GM12872 (cell line): ENCODE data around the gene CHST8.

ENCODE experiments used
- TF ChIP-seq, protein P1 (sequence below): IDR thresholded peaks from 3 replicates; pipeline ENCODE4 v1.5.1; 2011; ENCODE audit warnings: low read depth, mild to moderate bottlenecking, low read length, moderate library complexity; ENCODE audit not compliant: insufficient read depth

CHST8 gene

DNA sequence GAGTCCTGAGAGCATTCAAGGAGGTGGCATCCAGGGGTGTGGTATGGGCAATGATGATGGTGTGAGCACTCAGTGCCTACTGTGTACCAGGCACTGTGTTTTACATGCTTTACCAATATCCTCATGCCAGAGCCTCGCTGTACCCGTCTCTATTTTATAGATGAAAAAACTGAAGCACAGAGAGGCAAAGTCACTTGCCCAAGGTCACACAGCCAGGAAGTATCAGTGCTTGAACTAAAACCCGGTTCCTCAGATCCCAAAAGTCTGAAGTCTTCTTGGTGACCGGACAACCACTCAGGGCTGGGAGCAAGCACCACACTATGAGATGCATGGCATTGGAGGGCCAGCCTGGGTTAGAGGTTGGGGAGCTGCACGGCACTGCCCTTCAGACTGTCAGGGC, 84.1 kb downstream of the CHST8 start:
- TF ChIP-seq, protein P1, sequence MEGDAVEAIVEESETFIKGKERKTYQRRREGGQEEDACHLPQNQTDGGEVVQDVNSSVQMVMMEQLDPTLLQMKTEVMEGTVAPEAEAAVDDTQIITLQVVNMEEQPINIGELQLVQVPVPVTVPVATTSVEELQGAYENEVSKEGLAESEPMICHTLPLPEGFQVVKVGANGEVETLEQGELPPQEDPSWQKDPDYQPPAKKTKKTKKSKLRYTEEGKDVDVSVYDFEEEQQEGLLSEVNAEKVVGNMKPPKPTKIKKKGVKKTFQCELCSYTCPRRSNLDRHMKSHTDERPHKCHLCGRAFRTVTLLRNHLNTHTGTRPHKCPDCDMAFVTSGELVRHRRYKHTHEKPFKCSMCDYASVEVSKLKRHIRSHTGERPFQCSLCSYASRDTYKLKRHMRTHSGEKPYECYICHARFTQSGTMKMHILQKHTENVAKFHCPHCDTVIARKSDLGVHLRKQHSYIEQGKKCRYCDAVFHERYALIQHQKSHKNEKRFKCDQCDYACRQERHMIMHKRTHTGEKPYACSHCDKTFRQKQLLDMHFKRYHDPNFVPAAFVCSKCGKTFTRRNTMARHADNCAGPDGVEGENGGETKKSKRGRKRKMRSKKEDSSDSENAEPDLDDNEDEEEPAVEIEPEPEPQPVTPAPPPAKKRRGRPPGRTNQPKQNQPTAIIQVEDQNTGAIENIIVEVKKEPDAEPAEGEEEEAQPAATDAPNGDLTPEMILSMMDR = no peak

DNA sequence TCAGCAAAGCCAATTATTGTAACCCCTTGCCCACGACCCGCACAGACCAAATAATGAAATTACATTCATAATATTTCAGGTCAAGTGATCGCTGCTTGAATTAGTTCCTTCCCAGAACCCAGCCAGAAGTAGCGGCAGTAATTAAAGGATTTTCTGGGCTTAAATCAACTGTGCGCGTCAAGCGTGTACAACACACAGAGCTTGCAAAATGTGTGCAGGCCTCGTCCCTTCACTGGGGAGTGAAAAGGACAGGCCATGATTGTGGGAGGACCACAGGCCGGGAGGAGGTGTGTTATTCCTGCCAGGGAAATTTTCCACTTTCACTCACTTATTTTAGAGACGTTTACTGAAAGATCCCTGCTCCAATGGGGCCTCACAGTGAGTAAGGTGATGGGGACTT, 84.9 kb downstream of the CHST8 start:
- TF ChIP-seq, protein P1 = no peak

DNA sequence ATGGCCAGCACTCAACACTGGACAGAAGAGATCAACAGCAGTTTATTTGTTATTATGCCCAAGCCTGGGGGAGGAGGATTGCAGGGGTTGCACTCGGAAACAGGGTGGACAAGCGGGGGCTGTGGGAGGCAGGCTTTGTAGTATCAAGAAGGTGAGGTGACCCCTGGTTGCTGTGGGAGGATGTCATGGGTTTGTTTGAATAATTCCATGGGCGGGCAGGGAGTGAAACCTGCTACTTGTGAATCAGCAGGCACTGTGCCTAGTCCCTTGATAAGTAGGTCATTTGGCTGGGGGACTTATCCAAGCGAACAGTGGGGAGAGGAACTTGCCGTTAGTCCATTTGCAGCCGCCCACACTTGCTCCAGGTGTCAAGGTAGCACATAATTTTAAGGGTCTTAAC, 90.5 kb downstream of the CHST8 start:
- TF ChIP-seq, protein P1 = no peak

DNA sequence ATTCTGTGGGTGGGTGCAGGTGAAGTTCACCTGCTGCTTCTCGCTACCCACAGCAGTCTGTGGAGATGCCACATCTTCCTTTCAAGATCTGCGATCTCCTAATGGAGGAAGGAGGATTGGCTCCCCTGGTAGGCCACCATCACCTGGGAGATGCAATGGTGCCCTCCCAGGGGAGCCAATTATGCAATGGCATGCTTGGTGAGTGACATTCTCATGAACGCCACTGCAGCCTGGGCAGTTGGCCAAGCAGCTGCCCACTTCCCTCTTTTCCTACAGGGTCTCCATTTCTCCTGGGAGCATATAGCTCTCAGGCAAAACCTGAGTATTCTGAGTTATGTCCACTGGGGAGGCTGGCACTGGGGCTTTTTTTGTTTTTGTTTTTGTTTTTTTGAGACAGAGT, 91.4 kb downstream of the CHST8 start:
- TF ChIP-seq, protein P1 = no peak

DNA sequence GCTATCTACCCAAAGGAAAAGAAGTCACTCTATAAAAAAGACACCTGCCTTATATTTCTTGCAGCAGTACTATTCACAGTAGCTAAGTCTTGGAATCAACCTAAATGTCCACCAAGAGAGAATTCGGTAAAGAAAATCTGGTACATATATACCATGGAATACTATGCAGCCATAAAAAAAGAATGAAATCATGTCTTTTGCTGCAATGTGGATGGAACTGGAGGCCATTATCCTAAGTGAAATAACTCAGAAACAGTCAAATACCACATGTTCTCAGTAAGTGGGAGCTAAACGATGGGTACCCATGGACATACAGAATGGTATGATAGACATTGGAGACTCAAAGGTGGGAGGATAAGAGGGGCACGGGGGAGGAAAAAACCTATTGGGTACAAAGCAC, 92.4 kb downstream of the CHST8 start:
- TF ChIP-seq, protein P1 = no peak

DNA sequence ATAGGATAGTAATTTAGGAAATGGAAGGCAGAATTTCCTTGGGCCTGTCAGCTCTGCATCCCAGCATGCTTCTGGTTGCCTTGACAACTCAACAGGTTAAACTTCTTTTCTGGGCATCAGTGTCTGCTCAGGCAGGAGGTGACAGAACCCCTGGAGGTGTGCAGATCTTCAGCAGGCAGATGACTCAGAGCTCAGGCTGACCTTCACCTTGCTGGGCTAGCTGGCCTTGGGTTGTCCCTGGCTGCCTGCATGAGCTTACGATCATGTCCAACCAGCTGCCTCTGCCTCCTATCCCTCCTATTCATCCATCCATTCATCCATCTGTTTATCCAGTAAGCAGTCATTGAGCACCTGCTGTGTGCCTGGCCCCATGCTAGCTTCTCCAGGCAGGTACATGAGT, 93.7 kb downstream of the CHST8 start:
- TF ChIP-seq, protein P1 = no peak

DNA sequence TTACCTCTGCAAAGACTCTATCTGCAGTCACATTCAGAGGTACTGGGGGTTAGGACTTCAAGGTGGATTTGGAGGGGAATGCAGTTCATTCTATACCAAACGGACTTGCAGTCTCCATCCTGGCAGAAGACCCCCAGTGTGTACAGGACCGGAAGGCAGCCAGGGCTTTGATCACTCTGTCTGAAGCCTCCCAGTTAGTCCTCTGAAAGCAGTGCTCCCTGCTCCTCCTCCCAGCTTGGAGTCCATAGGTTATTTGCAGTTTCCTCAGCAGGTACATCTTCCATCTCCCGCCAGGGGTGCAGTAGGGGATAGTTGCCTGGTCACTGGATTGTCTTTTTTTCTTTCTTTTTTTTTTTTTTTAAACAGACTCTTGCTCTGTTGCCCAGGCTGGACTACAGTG, 96.1 kb downstream of the CHST8 start:
- TF ChIP-seq, protein P1 = no peak

DNA sequence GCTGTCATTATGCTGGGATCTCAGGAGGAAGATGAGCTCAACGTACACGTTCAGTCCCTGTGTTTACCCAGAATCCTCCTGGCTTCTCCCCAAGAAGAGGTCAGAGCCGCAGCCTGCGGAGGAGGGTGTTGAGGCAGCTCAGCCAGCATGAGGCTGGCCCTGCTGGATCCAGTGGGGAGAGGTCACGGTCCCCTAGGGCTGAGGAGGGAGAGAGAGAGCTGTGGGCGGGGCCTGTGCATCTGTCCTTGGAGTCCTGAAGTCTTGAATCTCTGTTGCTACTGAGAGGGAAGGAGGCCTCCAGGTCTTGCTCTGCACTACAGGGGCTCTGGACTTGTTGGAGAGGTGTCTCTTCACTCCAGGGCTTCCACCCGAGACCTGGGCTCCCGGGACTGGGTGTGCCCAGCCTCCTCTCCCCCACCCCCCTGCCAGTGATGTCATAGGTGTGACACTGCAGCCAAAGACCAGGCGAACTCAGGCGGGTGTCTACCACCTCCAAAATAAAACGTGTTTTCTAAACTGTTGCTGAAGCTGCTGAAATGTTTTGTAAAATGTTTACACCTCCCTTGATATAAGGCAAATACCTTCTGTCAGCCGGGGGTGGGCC, 97.0 kb downstream of the CHST8 start:
- TF ChIP-seq, protein P1 = no peak
